GM12801 (cell line): ENCODE data around the gene DDX39A.

Source experiments
- TF ChIP-seq, protein P1 (sequence below): IDR thresholded peaks from one replicate; pipeline ENCODE4 v1.5.1; 2011; ENCODE audit warnings: control low read depth; ENCODE audit not compliant: insufficient read length; ENCODE audit errors: extremely low read depth

Gene DDX39A

DNA sequence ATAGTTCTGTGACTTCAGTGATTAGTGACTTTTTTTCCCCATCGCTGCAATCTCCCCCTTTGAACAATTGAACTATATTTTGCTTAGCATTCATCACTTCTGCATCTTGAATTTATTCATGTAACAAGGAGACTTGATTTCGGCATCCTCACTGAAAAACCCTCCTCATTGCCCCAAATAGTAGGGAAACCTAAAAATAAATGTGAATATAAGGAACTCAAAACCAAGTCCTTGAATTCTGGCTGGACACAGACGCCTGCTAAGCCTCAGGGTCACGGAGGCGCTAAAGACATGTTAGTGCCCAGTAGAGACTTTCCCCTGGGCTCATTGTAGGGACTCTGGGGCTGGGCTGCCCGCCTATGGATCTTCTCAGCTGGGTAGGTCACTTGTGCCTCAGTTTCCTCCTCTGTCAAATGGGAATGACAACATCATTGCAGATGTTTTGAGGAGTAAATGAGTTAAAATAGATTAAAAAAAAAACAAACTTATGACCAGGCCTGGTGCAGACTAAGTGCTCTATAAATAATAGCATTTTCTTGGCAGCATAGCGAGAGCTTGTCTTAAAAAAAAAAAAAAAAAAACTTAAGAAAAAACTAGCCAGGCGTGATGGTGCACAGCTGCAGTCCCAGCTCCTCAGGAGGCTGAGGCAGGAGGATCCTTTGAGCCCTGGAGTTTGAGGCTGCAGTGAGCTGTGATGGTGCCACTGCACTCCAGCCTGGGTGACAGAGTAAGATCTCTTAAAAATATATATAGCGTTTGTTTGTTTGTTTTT, 39.7 kb downstream of the DDX39A start:
- TF ChIP-seq, protein P1, sequence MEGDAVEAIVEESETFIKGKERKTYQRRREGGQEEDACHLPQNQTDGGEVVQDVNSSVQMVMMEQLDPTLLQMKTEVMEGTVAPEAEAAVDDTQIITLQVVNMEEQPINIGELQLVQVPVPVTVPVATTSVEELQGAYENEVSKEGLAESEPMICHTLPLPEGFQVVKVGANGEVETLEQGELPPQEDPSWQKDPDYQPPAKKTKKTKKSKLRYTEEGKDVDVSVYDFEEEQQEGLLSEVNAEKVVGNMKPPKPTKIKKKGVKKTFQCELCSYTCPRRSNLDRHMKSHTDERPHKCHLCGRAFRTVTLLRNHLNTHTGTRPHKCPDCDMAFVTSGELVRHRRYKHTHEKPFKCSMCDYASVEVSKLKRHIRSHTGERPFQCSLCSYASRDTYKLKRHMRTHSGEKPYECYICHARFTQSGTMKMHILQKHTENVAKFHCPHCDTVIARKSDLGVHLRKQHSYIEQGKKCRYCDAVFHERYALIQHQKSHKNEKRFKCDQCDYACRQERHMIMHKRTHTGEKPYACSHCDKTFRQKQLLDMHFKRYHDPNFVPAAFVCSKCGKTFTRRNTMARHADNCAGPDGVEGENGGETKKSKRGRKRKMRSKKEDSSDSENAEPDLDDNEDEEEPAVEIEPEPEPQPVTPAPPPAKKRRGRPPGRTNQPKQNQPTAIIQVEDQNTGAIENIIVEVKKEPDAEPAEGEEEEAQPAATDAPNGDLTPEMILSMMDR: no peak

DNA sequence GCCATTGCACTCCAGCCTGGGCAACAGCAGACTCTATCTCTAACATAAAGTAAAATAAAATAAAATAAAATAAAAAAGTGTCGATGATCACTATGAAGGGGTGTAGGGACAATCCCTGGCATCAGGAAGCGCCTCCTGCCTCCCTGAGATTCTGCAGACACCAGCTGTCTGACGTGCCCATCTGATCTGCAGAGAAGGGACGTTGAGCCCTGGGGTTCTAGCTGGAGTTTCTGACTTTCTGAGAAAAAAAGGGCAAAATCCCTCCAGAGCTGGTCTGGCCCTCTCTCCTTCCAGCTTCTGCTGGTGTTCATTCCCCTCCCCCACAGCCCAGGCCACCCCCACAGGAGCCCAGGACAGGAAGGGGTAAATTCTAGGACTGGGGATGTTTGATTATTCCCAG, 40.3 kb downstream of the DDX39A start:
- TF ChIP-seq, protein P1: no peak

DNA sequence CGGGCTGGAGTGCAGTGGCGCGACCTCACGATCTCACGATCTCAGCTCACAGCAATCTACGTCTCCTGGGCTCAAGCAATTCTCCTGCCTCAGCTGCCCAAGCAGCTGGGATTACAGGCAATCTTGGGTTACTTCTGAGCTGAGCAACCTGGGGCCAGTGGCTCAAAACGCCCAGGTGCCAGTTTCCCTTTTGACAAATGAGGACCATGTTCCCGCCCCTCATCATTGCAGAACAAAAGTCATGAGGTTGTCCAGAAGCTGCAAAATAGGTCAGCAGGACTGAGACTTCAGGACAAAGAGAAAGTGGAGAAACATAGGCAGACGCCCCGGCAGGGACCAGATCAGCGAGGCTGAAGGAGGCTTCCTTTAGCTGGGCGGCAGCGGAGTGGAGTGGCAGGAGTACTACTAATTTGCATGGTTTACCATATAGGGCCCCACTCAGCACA, 41.2 kb downstream of the DDX39A start:
- TF ChIP-seq, protein P1: no peak

DNA sequence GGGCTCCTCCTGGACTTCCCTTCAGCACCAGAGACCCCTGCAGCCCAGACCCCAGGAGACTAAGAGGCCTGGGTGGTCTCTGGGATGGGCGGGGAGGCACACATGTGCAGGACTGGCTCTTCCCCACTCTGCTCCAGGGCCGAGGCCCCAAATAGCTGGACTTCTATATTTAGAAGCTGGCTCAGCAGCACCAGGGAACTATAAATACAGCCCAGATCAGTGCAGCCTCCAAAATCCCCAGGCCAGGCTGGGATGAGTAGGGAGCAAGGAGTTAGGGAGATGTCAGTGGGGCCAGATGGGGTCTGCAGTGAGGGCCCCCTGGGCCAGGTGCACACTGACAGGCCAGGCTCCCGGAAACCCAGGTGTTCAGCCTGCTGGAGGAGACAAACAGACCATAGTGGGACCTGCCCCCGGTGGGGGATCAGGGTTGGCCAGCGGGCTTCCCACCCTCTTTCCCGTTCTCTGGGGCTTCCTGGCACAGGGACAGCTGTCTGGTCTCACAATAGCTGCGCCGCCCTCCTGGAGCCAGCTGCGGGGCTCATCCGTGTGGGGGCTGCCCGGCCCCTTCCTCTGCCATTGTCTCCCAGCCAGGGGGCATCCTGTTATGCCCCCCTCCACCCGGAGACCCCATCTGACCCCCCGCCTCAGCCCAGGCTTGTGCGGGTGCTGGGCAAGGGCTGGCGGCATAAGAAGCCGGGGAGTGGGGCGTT, 43.4 kb downstream of the DDX39A start:
- TF ChIP-seq, protein P1: no peak

DNA sequence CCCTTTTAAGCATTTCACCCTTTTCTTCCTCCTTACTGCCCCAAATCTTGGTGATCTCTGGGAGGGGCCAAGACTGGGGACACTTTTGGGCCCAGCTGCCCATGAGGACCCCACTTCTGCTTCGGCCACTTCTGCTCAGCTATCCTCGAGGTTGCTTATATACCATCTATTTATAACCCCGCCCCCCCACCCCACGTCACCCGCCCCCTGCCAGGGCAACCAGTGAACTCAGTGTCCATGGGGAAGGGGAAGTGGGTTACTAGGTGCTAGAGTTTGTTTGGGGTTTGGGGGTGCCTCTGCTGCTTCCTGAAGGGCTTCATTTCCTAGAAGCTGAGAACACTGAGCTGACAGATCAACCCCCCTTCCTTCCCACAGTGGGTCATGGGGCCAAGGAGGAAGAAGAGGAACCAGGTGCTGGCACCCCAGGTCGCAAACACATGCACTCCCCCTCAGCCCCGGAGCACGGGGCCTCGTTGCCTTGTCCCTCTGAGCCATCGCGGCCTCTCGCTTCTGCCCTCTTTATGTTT, 44.0 kb downstream of the DDX39A start:
- TF ChIP-seq, protein P1: no peak

DNA sequence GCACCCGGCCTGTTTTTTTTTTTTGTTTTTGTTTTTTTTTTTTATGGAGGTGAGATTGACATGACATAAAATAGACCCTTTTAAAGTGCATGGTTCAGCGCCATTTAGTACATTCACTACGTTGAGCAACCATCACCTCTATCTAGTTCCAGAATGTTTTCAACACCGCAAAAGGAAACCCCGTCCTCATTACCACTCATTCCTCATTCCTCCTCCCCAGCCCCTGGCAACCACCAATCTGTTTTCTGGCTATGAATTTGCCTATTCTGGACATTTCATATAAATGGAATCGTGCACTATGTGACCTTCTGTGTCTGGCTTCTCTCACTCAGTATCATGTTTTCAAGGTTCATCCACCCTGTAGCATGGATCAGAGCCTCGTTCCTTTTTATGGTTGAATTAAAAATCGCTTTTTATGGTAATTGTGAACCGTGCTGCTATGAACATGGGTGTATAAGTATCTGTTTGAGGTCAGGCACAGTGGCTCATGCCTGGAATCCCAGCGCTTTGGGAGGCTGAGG, 47.8 kb downstream of the DDX39A start:
- TF ChIP-seq, protein P1: no peak

DNA sequence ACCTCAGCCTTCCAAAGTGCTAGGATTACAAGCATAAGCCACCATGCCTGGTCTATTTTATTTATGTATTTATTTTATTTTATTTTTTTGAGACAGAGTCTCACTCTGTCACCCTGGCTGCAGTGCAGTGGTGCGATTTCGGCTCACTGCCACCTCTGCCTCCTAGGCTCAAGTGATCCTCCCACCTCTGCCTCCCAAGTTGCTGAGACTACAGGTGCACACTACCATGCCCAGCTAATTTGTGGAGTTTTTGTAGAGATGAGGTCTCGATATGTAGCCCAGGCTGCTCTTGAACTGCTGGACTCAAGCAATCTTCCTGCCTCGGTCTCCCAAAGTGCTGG, 48.2 kb downstream of the DDX39A start:
- TF ChIP-seq, protein P1: no peak
